WI38 (cell line): ENCODE results near the gene BCAS3.

Experiments
- H3K4me3 ChIP-seq: 2 replicates; pipeline ENCODE4 v1.5.1; 2011; ENCODE audit warnings: low read depth, mild to moderate bottlenecking, control low read depth, low read length
- TF ChIP-seq, protein P1 (sequence below): IDR thresholded peaks from 2 replicates; pipeline ENCODE4 v1.5.1; 2012; ENCODE audit warnings: low read depth, mild to moderate bottlenecking, control low read depth, low read length

The BCAS3 gene

DNA sequence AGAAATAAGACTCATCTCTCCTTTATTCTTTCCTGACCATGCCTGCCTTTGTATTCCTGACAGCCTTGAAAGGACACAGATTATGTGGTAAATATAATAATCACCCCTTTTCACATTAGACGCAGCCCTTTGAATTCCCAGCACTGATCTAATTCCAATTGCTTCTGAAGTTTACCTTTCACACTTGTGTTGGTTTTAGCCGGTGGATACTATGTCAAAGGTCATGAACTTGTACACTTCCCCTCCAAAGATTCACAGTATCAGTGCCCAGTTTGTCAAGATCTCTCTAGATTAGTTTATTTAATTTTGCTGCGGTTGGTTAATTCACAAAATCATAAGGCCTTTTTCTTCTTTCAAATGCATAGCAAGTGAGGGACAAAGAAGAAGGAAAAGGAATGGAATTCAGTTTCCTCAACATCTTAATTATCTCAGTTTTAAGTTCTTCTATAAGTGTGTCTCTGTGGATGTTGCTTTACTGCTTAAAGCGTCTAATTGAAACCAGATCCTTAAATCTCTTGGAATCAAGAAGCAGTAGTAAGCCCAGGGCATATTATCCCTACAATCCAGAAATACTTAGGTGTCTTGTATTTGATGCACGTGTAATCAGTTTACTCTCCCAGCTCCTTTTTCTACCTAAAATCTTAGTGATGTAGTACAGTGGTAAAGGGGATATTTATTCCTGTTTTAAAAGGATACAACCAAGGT lies 547.7 kb downstream of the BCAS3 start:
- no peak overlapping the region for H3K4me3 ChIP-seq
- TF ChIP-seq, protein P1, sequence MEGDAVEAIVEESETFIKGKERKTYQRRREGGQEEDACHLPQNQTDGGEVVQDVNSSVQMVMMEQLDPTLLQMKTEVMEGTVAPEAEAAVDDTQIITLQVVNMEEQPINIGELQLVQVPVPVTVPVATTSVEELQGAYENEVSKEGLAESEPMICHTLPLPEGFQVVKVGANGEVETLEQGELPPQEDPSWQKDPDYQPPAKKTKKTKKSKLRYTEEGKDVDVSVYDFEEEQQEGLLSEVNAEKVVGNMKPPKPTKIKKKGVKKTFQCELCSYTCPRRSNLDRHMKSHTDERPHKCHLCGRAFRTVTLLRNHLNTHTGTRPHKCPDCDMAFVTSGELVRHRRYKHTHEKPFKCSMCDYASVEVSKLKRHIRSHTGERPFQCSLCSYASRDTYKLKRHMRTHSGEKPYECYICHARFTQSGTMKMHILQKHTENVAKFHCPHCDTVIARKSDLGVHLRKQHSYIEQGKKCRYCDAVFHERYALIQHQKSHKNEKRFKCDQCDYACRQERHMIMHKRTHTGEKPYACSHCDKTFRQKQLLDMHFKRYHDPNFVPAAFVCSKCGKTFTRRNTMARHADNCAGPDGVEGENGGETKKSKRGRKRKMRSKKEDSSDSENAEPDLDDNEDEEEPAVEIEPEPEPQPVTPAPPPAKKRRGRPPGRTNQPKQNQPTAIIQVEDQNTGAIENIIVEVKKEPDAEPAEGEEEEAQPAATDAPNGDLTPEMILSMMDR = no peak

DNA sequence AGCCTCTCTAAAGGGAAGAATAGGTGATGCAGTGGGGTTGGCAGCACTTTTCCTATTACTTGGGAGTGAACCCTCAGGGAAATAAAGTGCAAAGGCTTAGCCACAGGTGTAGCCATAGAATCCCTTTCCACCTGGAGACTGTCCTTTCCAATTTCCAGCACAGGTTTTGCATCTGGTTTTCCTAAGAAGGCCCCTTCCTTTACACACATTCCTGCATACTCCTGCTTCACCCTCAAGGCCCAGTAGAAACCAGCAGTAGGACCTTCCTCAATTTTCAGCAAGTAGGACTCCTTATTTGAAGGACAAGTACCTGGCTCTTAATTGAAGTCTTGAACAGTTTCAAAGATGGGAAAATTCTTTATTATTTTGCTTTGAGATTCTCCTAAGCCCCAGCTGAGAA lies 550.2 kb downstream of the BCAS3 start:
- TF ChIP-seq, protein P1 = no peak

GRCh38 chr17:61230461-61230860 lies 552.8 kb downstream of the BCAS3 start:
- TF ChIP-seq, protein P1 = no peak
- H3K4me3 ChIP-seq = no peak overlapping the region

More for the DNA sequence above, 550.2 kb downstream of the BCAS3 start:
- no peak overlapping the region for H3K4me3 ChIP-seq

DNA sequence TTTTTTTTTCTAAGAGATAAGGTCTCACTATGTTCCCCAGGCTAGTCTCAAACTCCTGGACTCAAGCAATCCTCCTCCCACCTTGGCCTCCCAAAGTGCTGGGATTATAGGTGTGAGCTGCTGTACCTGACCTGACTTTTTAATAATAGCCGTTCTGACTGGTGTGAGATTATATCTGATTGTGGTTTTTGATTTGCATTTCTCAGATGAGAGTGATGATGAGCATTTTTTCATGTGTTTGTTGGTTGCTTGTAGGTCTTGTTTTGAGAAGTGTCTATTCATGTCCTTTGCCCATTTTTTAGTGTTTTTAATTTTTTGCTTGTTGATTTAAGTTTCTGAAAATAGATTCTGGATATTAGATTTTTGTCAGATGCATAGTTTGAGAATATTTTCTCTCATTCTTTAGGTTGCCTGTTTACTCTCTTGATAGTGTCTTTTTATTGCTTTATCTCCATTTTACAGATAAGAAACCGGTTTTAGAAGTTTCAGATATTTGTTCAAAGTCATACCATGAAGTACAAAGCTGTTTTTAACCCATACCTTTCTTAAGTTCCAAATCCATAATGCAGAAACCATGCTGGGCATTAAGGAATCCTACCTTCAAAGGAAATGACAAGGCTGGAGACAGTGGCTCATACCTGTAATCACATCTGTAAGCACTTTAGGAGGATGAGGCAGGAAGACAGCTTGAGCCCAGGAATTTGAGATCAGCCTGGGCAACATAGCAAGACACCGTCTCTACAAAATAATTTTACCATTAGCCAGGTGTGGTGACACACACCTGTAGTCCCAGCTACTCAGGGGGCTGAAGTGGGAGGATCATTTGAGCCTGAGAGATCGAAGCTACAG lies 553.5 kb downstream of the BCAS3 start:
- H3K4me3 ChIP-seq = no peak overlapping the region

GRCh38 chr17:61232871-61233270 lies 555.2 kb downstream of the BCAS3 start:
- H3K4me3 ChIP-seq = no peak overlapping the region

More for the DNA sequence above, 553.5 kb downstream of the BCAS3 start:
- TF ChIP-seq, protein P1 = no peak

DNA sequence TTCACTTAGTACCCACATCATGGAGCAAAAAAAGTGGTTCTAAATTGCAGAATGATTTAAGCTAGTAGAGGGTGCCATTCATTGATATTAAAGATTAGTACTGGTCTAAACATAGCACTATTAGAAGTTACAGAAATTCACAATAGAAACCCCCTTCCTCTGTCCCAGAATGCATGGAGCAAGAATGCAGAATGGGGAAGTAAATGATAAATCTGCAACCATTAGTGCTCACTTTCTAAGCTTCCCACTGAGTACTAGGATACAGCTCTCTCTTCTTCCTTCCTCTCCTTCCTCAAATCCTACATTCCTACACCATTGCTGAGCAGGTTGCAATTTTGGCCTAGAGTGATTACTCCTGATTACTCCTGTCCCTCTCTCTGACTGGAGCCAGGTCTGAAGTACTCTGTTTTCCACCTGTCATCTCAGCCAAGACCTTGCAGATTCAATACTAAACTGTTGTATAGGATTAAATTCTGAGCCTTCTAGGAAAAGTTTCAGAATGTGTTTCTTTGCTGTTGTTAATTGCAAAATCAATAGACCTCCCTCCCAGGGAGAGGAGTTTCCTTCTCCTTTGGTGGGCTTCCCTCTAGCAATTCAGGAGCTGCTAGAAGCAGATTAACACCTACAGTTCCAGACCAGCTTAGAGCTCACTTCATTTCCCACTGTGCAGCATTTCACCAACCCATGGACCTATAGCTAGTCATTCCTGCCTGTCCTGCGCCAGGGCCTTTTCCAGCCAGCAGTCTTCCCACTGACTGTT lies 556.5 kb downstream of the BCAS3 start:
- no peak overlapping the region for H3K4me3 ChIP-seq
- TF ChIP-seq, protein P1 = no peak

More at GRCh38 chr17:61232871-61233270, 555.2 kb downstream of the BCAS3 start:
- TF ChIP-seq, protein P1 = no peak
